22Rv1 (cell line): ENCODE measurements around the gene MAGI2.
"Not testable (repeated sequence)": the region's sequence is repeated elsewhere in the genome, so short reads cannot be mapped to it uniquely, and the experiment has no call there.

Experiments
- H3K27ac ChIP-seq: fragments of 450-650 bp; 2 replicates; pipeline ENCODE4 v1.5.1; 2017
- CTCF ChIP-seq: fragments of 450-650 bp; IDR thresholded peaks from 2 replicates; pipeline ENCODE4 v1.5.1; 2017; ENCODE audit warnings: mild to moderate bottlenecking
- ZFX ChIP-seq: fragments of 450-650 bp; IDR thresholded peaks from 2 replicates; pipeline ENCODE4 v1.6.1; 2017; ENCODE audit warnings: antibody characterized with exemption, borderline replicate concordance

Gene MAGI2

GRCh38 chr7:78014401-78014800, 1439.1 kb downstream of the MAGI2 start:
- no peak for TF ChIP-seq CTCF
- TF ChIP-seq ZFX, result no peak
- no peak overlapping the region for H3K27ac ChIP-seq

GRCh38 chr7:78013386-78013785, 1440.1 kb downstream of the MAGI2 start:
- TF ChIP-seq CTCF (no peak), ZFX (no peak)
- no peak overlapping the region for H3K27ac ChIP-seq

- TF ChIP-seq ZFX, result no peak
- no peak overlapping the region for H3K27ac ChIP-seq
These were observed 1441.8 kb downstream of the MAGI2 start for GRCh38 chr7:78011642-78012041.

GRCh38 chr7:78007231-78007630, 1446.2 kb downstream of the MAGI2 start:
- TF ChIP-seq ZFX, result no peak
- TF ChIP-seq CTCF, result no peak
- no peak overlapping the region for H3K27ac ChIP-seq

GRCh38 chr7:78006063-78006755, 1447.3 kb downstream of the MAGI2 start:
- TF ChIP-seq ZFX, result no peak
- H3K27ac ChIP-seq, result no peak overlapping the region

- TF ChIP-seq CTCF (no peak), ZFX (no peak)
- no peak overlapping the region for H3K27ac ChIP-seq
These were observed 1450.8 kb downstream of the MAGI2 start for GRCh38 chr7:78002715-78003114.

- H3K27ac ChIP-seq, result no peak overlapping the region
- TF ChIP-seq ZFX, result no peak
- no peak for TF ChIP-seq CTCF
These were observed 1451.4 kb downstream of the MAGI2 start for GRCh38 chr7:78002021-78002420.

- H3K27ac ChIP-seq, result not testable (repeated sequence)
These were observed 1454.3 kb downstream of the MAGI2 start for GRCh38 chr7:77999168-77999567.

GRCh38 chr7:77995717-77996116, 1457.8 kb downstream of the MAGI2 start:
- H3K27ac ChIP-seq, result no peak overlapping the region
- TF ChIP-seq ZFX, result no peak
